Esophagus muscularis mucosa (tissue), 4 donors: Measurements from ENCODE around the gene PTPRCAP. TPM values are rescaled to one million over a fixed set of nuclear protein-coding genes. Genes with fewer than 3 reads are reported as not detected.
A peak's percentile ranks its signal among the peaks of the same experiment; 100 is the strongest.

Source experiments
- DNase-seq: peaks from one replicate; pipeline ENCODE4 v3.0.0-alpha.2; 2017; ENCODE audit errors: extremely low spot score
- H3K27ac ChIP-seq, 4 donors: fragments of 200-600 bp; sonication (generic); replicated peaks in 1 of 4; 1 replicate in 3 of 4; 2 replicates in 1 of 4; pipeline ENCODE4 v1.5.1; 2016 to 2019; ENCODE audit warnings: mild to moderate bottlenecking in 1 of 4
- H3K27me3 ChIP-seq, 4 donors: fragments of 200-600 bp; sonication (generic); one replicate each; pipeline versions ENCODE4 v1.5.1 to v1.6.0; 2016 to 2019
- H3K36me3 ChIP-seq, 4 donors: fragments of 200-600 bp; sonication (generic); one replicate each; pipeline ENCODE4 v1.5.1; 2016 to 2019
- H3K4me1 ChIP-seq, 4 donors: fragments of 200-600 bp; sonication (generic); one replicate each; pipeline ENCODE4 v1.5.1; 2016 to 2019
- H3K4me3 ChIP-seq, 4 donors: fragments of 200-600 bp; sonication (generic); 1 replicate in 2 of 4; 2 replicates in 2 of 4; pipeline ENCODE4 v1.5.1; 2016 to 2019; ENCODE audit warnings: mild to moderate bottlenecking in 4 of 4, moderate library complexity in 1 of 4
- H3K9me3 ChIP-seq, 4 donors: fragments of 200-600 bp; sonication (generic); 1 replicate in 3 of 4; 2 replicates in 1 of 4; pipeline ENCODE4 v1.5.1; 2016 to 2019
- CTCF ChIP-seq, 3 experiments: fragments of 200-600 bp in 2 of 3; fragments of 450-650 bp in 1 of 3; sonication (generic) in 2 of 3; IDR thresholded peaks; one replicate each; pipeline ENCODE4 v1.5.1; 2017 to 2019; ENCODE audit warnings: antibody characterized with exemption in 3 of 3, mild to moderate bottlenecking in 2 of 3, moderate library complexity in 1 of 3
- EP300 ChIP-seq: sonication (generic); formaldehyde crosslinking; IDR thresholded peaks from one replicate; pipeline ENCODE4 v1.6.1; 2017; ENCODE audit warnings: antibody characterized with exemption
- POLR2A ChIP-seq: fragments of 450-650 bp; IDR thresholded peaks from one replicate; pipeline ENCODE4 v1.6.1; 2017; ENCODE audit warnings: antibody characterized with exemption, moderate library complexity, mild to moderate bottlenecking, low read depth
- POLR2AphosphoS5 ChIP-seq, 2 donors: sonication (generic); formaldehyde crosslinking; IDR thresholded peaks; one replicate each; pipeline ENCODE4 v1.6.1; 2017; ENCODE audit warnings: antibody characterized with exemption in 2 of 2
- WGBS: methylation state at CpG from one replicate; pipeline ENCODE4 v1.1.5; 2018; 5-methylcytosine and 5-hydroxymethylcytosine counted together
- intact Hi-C: fragments of 100-400 bp; cut with DNase I; formaldehyde crosslinking; loops from one replicate; pipeline ENCODE4 v1.15.1; 2023
- total RNA-seq, 4 donors: library from RNA; depleted of rRNA; stranded (reverse); fragments of >200 nt; gene quantifications; one replicate each; pipeline versions ENCODE4 v1.1.0 to v1.2.1, GENCODE V29; 2016

The PTPRCAP gene
- total RNA-seq, 4 donors from 2014 or later = 2.4 to 8.9 (median 3.6) TPM

GRCh38 chr11:67453816-67454732 lies 16.6 kb upstream of the PTPRCAP start:
- 92% methylated on average over 20 of the region's 21 CpGs for WGBS
- Histone ChIP-seq H3K4me3 (no peak overlapping the region), H3K36me3 (no peaks in the 10 kb centered on the region), H3K27me3 (no peaks in the 10 kb centered on the region), H3K27ac (no peak overlapping the region), H3K4me1 (no peaks in the 10 kb centered on the region), H3K9me3 (no peaks in the 10 kb centered on the region)
- TF ChIP-seq EP300 (no peak), POLR2A (no peak), POLR2AphosphoS5 (IDR thresholded peaks at IDR 0.05) (no peak), CTCF (IDR thresholded peaks at IDR 0.05) (no peak)
- intact Hi-C loops = no loop called here
- DNase-seq = no peak

- Histone ChIP-seq H3K27ac (peak within 1 kb of the TSS in 2 of 4 donors; percentile 40), H3K9me3 (no peaks in the 10 kb centered on the region), H3K27me3 (no peaks in the 10 kb centered on the region), H3K4me1 (no peaks in the 10 kb centered on the region), H3K4me3 (peak within 1 kb of the TSS in 1 of 4 donors; percentile 32), H3K36me3 (no peaks in the 10 kb centered on the region)
- DNase-seq = no peak
- 80% methylated on average over 23 of the region's 33 CpGs for WGBS
- intact Hi-C loops = no loop called here
- TF ChIP-seq POLR2A = no peak
- no peak for TF ChIP-seq POLR2AphosphoS5 (IDR thresholded peaks at IDR 0.05)
- TF ChIP-seq CTCF (IDR thresholded peaks at IDR 0.05) = no peak
- no peak for TF ChIP-seq EP300
Observed at GRCh38 chr11:67452141-67452952, 14.9 kb upstream of the PTPRCAP start, which contains the start of gene GPR152. Gene GPR152, minus strand, starts transcription at chr11:67452729. Its CDS starts 5 bp downstream, at chr11:67452724.

GRCh38 chr11:67451658-67451976 lies 14.1 kb upstream of the PTPRCAP start:
- 96% methylated on average over 12 of the region's 14 CpGs for WGBS
- H3K36me3 ChIP-seq = no peaks in the 10 kb centered on the region
- no peaks in the 10 kb centered on the region for H3K4me1 ChIP-seq
- H3K27me3 ChIP-seq = no peaks in the 10 kb centered on the region
- peak overlapping the region in 1 of 4 donors; percentile 40 for H3K27ac ChIP-seq
- no peak overlapping the region for H3K4me3 ChIP-seq
- intact Hi-C loops = no loop called here
- no peak for DNase-seq
- no peaks in the 10 kb centered on the region for H3K9me3 ChIP-seq
- TF ChIP-seq EP300 (no peak), POLR2AphosphoS5 (IDR thresholded peaks at IDR 0.05) (no peak), CTCF (IDR thresholded peaks at IDR 0.05) (no peak), POLR2A (no peak)

GRCh38 chr11:67450796-67451657 lies 13.5 kb upstream of the PTPRCAP start:
- TF ChIP-seq CTCF (IDR thresholded peaks at IDR 0.05) (no peak), POLR2AphosphoS5 (IDR thresholded peaks at IDR 0.05) (no peak), POLR2A (no peak), EP300 (no peak)
- no peak for DNase-seq
- Histone ChIP-seq H3K27ac (no peak overlapping the region), H3K9me3 (no peaks in the 10 kb centered on the region), H3K4me3 (no peak overlapping the region), H3K36me3 (no peaks in the 10 kb centered on the region), H3K4me1 (no peaks in the 10 kb centered on the region), H3K27me3 (no peaks in the 10 kb centered on the region)
- 90% methylated on average over 17 of the region's 25 CpGs for WGBS
- intact Hi-C loops = no loop called here
